H1 (cell line): Measurements from ENCODE around the gene NHSL2. TPM values are rescaled to one million over a fixed set of nuclear protein-coding genes. Genes with fewer than 3 reads are reported as not detected.

Experiments
- CTCF ChIA-PET: fragments of 300-600 bp; sonication (Branson Sonifier 250); formaldehyde crosslinking; loops from one replicate; lab custom pipeline; 2021; ENCODE audit not compliant: partially characterized antibody; lab: Charles Lee
- POLR2A ChIA-PET: fragments of 300-600 bp; sonication (Branson Sonifier 250); formaldehyde crosslinking; loops from one replicate; lab custom pipeline; 2021; ENCODE audit warnings: inconsistent platforms; ENCODE audit not compliant: partially characterized antibody; lab: Charles Lee
- DNase-seq, 2 experiments: peaks; one replicate each; pipeline versions ENCODE4 v3.0.0 to v3.0.0-alpha.2; 2010 to 2022; ENCODE audit warnings: low spot score in 2 of 2, low read depth in 1 of 2, mixed read lengths in 1 of 2
- FAIRE-seq: peaks from 2 replicates; lab custom pipeline; 2011; peaks lifted over from hg19 to GRCh38; lab: Jason Lieb, UNC
- H2AFZ ChIP-seq: 2 replicates; pipeline ENCODE4 v1.8.1; 2012; ENCODE audit warnings: low read length, inconsistent platforms
- H2AK5ac ChIP-seq: 2 replicates; pipeline ENCODE4 v1.6.1; 2013; ENCODE audit warnings: low read depth, low read length
- H2BK120ac ChIP-seq: replicated peaks from 2 replicates; pipeline ENCODE3; 2013; ENCODE audit warnings: low read depth, low read length, inconsistent platforms
- H2BK12ac ChIP-seq: 2 replicates; pipeline ENCODE4 v1.6.1; 2013; ENCODE audit warnings: low read depth, low read length
- H2BK15ac ChIP-seq: 2 replicates; pipeline ENCODE4 v1.6.1; 2013; ENCODE audit warnings: low read length
- H2BK20ac ChIP-seq: 2 replicates; pipeline ENCODE4 v1.6.1; 2013; ENCODE audit warnings: low read length
- H2BK5ac ChIP-seq: 2 replicates; pipeline ENCODE4 v1.6.1; 2013; ENCODE audit warnings: low read depth, low read length
- H3K14ac ChIP-seq: 2 replicates; pipeline ENCODE4 v1.6.1; 2013; ENCODE audit warnings: inconsistent platforms; ENCODE audit not compliant: insufficient read length
- H3K18ac ChIP-seq: 2 replicates; pipeline ENCODE4 v1.6.1; 2013; ENCODE audit warnings: low read length; ENCODE audit errors: extremely low read depth
- H3K23ac ChIP-seq: 2 replicates; pipeline ENCODE4 v1.6.1; 2013; ENCODE audit warnings: inconsistent platforms; ENCODE audit not compliant: insufficient read length
- H3K23me2 ChIP-seq: 2 replicates; pipeline ENCODE4 v1.6.1; 2013; ENCODE audit warnings: low read depth, low read length
- H3K27ac ChIP-seq: 2 replicates; pipeline ENCODE4 v1.6.1; 2011; ENCODE audit warnings: low read depth, low read length, inconsistent platforms
- H3K27me3 ChIP-seq, 4 experiments: replicated peaks in 1 of 4; 1 replicate in 1 of 4; 2 replicates in 3 of 4; pipeline versions ENCODE4 v1.6.1 to v1.8.1; 2011 to 2013; ENCODE audit warnings: low read length in 3 of 4, mild to moderate bottlenecking in 3 of 4, inconsistent platforms in 2 of 4, mixed read lengths in 2 of 4, moderate library complexity in 1 of 4; ENCODE audit not compliant: control insufficient read depth in 3 of 4, insufficient read depth in 3 of 4; ENCODE audit errors: extremely low read depth in 1 of 4
- H3K36me3 ChIP-seq, 4 experiments: 2 replicates each; pipeline versions ENCODE4 v1.6.1 to v1.8.1; 2011 to 2013; ENCODE audit warnings: mild to moderate bottlenecking in 4 of 4, low read length in 3 of 4, moderate library complexity in 2 of 4, control low read depth in 1 of 4, inconsistent platforms in 1 of 4; ENCODE audit not compliant: insufficient read depth in 4 of 4, control insufficient read depth in 2 of 4
- H3K4ac ChIP-seq: replicated peaks from 2 replicates; pipeline ENCODE3; 2013; ENCODE audit warnings: low read length, low read depth, mixed read lengths, inconsistent platforms; ENCODE audit not compliant: insufficient read length
- H3K4me1 ChIP-seq, 4 experiments: replicated peaks in 1 of 4; 1 replicate in 1 of 4; 2 replicates in 3 of 4; pipeline versions ENCODE4 v1.6.1 to v1.8.1; 2011 to 2013; ENCODE audit warnings: low read length in 3 of 4, inconsistent platforms in 2 of 4, mixed read lengths in 1 of 4; ENCODE audit not compliant: insufficient read depth in 4 of 4, control insufficient read depth in 3 of 4
- H3K4me2 ChIP-seq, 2 experiments: 2 replicates each; pipeline versions ENCODE4 v1.6.1 to v1.8.1; 2011 to 2013; ENCODE audit warnings: low read depth in 2 of 2, low read length in 2 of 2, control low read depth in 1 of 2, inconsistent platforms in 1 of 2, mild to moderate bottlenecking in 1 of 2; ENCODE audit not compliant: insufficient read depth in 1 of 2
- H3K4me3 ChIP-seq, 4 experiments: fragments of 200-600, 300-600 bp in 1 of 4; sonication (generic), shearing (Covaris generic), sonication (Bioruptor Twin) in 1 of 4; 2 replicates each; pipeline versions ENCODE4 v1.5.1 to v1.8.1; 2011 to 2016; ENCODE audit warnings: low read length in 4 of 4, low read depth in 3 of 4, control low read depth in 2 of 4, inconsistent platforms in 2 of 4, mild to moderate bottlenecking in 2 of 4, mixed read lengths in 1 of 4, moderate library complexity in 1 of 4; ENCODE audit not compliant: insufficient read depth in 2 of 4; ENCODE audit errors: extremely low read depth in 1 of 4
- H3K56ac ChIP-seq: replicated peaks from 2 replicates; pipeline ENCODE3; 2013; ENCODE audit warnings: low read depth, mild to moderate bottlenecking, mixed read lengths, low read length, inconsistent platforms; ENCODE audit not compliant: insufficient read length
- H3K79me1 ChIP-seq: 2 replicates; pipeline ENCODE4 v1.6.1; 2013; ENCODE audit warnings: low read depth, low read length, control low read depth
- H3K79me2 ChIP-seq, 2 experiments: 2 replicates each; pipeline versions ENCODE4 v1.6.1 to v1.8.1; 2012 to 2013; ENCODE audit warnings: low read length in 2 of 2, mild to moderate bottlenecking in 2 of 2, inconsistent platforms in 1 of 2; ENCODE audit not compliant: insufficient read depth in 2 of 2, control insufficient read depth in 1 of 2
- H3K9ac ChIP-seq, 4 experiments: replicated peaks in 1 of 4; 1 replicate in 1 of 4; 2 replicates in 3 of 4; pipeline versions ENCODE4 v1.6.1 to v1.8.1; 2011 to 2013; ENCODE audit warnings: low read depth in 3 of 4, low read length in 3 of 4, control low read depth in 2 of 4, mild to moderate bottlenecking in 2 of 4, moderate library complexity in 2 of 4, inconsistent platforms in 1 of 4; ENCODE audit errors: extremely low read depth in 1 of 4
- H3K9me3 ChIP-seq, 2 experiments: 2 replicates each; pipeline versions ENCODE4 v1.6.1 to v1.8.1; 2012 to 2013; ENCODE audit warnings: mild to moderate bottlenecking in 2 of 2, moderate library complexity in 2 of 2, control low read depth in 1 of 2, inconsistent platforms in 1 of 2, low read depth in 1 of 2, low read length in 1 of 2, mixed read lengths in 1 of 2; ENCODE audit not compliant: insufficient read depth in 2 of 2
- H4K20me1 ChIP-seq, 2 experiments: replicated peaks in 1 of 2; 2 replicates each; pipeline versions ENCODE3 to v1.8.1; 2011 to 2013; ENCODE audit warnings: inconsistent platforms in 2 of 2, low read length in 2 of 2, mild to moderate bottlenecking in 1 of 2; ENCODE audit not compliant: insufficient read depth in 2 of 2, control insufficient read depth in 1 of 2
- H4K5ac ChIP-seq: 2 replicates; pipeline ENCODE4 v1.6.1; 2013; ENCODE audit warnings: low read length, low read depth, mixed read lengths, inconsistent platforms; ENCODE audit not compliant: insufficient read length
- H4K8ac ChIP-seq: 2 replicates; pipeline ENCODE4 v1.8.0; 2013; ENCODE audit warnings: mild to moderate bottlenecking, moderate library complexity, low read length, inconsistent platforms; ENCODE audit not compliant: insufficient read depth; ENCODE audit errors: extremely low read depth
- H4K91ac ChIP-seq: replicated peaks from 2 replicates; pipeline ENCODE3; 2013; ENCODE audit warnings: low read length, mixed read lengths, inconsistent platforms; ENCODE audit not compliant: insufficient read length
- BACH1 ChIP-seq: IDR thresholded peaks from 2 replicates; pipeline ENCODE4 v1.6.1; 2012; ENCODE audit warnings: low read length, improper control_type of control experiment
- CEBPB ChIP-seq: IDR thresholded peaks from 2 replicates; pipeline ENCODE4 v1.6.1; 2012; ENCODE audit warnings: low read depth, low read length
- EGR1 ChIP-seq: IDR thresholded peaks from 2 replicates; pipeline ENCODE4 v1.6.1; 2011; ENCODE audit warnings: low read depth, low read length, borderline replicate concordance
- HDAC6 ChIP-seq: IDR thresholded peaks from one replicate; pipeline ENCODE4 v1.7.1; 2012; ENCODE audit warnings: low read depth, mild to moderate bottlenecking, inconsistent platforms, low read length, moderate library complexity
- JUND ChIP-seq: IDR thresholded peaks from 2 replicates; pipeline ENCODE4 v1.6.1; 2011; ENCODE audit warnings: mild to moderate bottlenecking, improper control_type of control experiment, low read length
- PHF8 ChIP-seq: fragments of 200-600 bp; sonication (generic); conservative IDR thresholded peaks from 2 replicates; pipeline ENCODE4 v1.7.1; 2012; ENCODE audit warnings: low read depth, mild to moderate bottlenecking, inconsistent platforms, low read length, moderate library complexity
- POLR2AphosphoS5 ChIP-seq: IDR thresholded peaks from 2 replicates; pipeline ENCODE4 v1.6.1; 2011; ENCODE audit warnings: low read depth, low read length
- POU5F1 ChIP-seq: IDR thresholded peaks from 2 replicates; pipeline ENCODE4 v1.6.1; 2011; ENCODE audit warnings: low read depth, mild to moderate bottlenecking, low read length, moderate library complexity
- RBBP5 ChIP-seq: IDR thresholded peaks from 2 replicates; pipeline ENCODE4 v1.7.1; 2012; ENCODE audit warnings: low read depth, mild to moderate bottlenecking, inconsistent platforms, low read length, moderate library complexity, borderline replicate concordance
- SP1 ChIP-seq: IDR thresholded peaks from 2 replicates; pipeline ENCODE4 v1.6.1; 2011; ENCODE audit warnings: low read depth, low read length
- SUZ12 ChIP-seq: fragments of 200-600 bp; sonication (generic); IDR thresholded peaks from 2 replicates; pipeline ENCODE4 v1.6.1; 2012; ENCODE audit warnings: mild to moderate bottlenecking, inconsistent platforms, low read length, moderate library complexity, mixed read lengths
- TBP ChIP-seq: IDR thresholded peaks from 2 replicates; pipeline ENCODE4 v1.6.1; 2011; ENCODE audit warnings: low read depth, low read length, improper control_type of control experiment
- YY1 ChIP-seq: IDR thresholded peaks from 2 replicates; pipeline ENCODE4 v1.6.1; 2011; ENCODE audit warnings: low read depth, mild to moderate bottlenecking, low read length
- ZNF274 ChIP-seq: IDR thresholded peaks from 2 replicates; pipeline ENCODE4 v1.7.0; 2012; ENCODE audit warnings: low read length, borderline replicate concordance; ENCODE audit errors: extremely low read depth
- WGBS, 2 experiments: shearing (Covaris generic) in 1 of 2; methylation state at CpG; one replicate each; pipeline versions ENCODE4 v1.1.6 to v1.1.7; 2013 to 2015; ENCODE audit warnings: low lambda C conversion rate in 2 of 2, mixed read lengths in 2 of 2, inconsistent platforms in 1 of 2, low coverage in 1 of 2, missing lambda C conversion rate in 1 of 2; ENCODE audit not compliant: insufficient replicate concordance in 2 of 2, insufficient coverage in 1 of 2, insufficient read length in 1 of 2; ENCODE audit errors: extremely low coverage in 1 of 2, missing lambda C conversion rate in 1 of 2; 5-methylcytosine and 5-hydroxymethylcytosine counted together
- polyA plus RNA-seq, 7 experiments: library from polyadenylated mRNA; depleted of rRNA in 3 of 7; stranded (reverse) in 5 of 7; unstranded in 2 of 7; fragments of >200 nt in 5 of 7; fragments of 200-250 nt in 2 of 7; gene quantifications; 1 replicate in 5 of 7; 2 replicates in 1 of 7; 4 replicates in 1 of 7; pipeline versions ENCODE4 v1.2.1 to v1.2.3, GENCODE V29; 2011 to 2013; ENCODE audit warnings: missing spikeins in 2 of 7, mixed read lengths in 2 of 7
- total RNA-seq: library from RNA; stranded (reverse); fragmentation: NEBNext Ultra II Directional; extraction: Animal tissue kit (Norgen Biotek cat#: 25700); gene quantifications from 2 replicates; pipeline ENCODE4 v1.2.1, GENCODE V29; 2021
- TF ChIP-seq, protein P1 (sequence below): IDR thresholded peaks from 2 replicates; pipeline ENCODE4 v1.6.1; 2012; ENCODE audit warnings: low read length, inconsistent platforms

Gene NHSL2
- total and polyA plus RNA-seq, 2 of the 8 experiments (the other 6 are each of a cell fraction or from before 2014, with no cell fraction given): 3.7 to 7.2 TPM

DNA sequence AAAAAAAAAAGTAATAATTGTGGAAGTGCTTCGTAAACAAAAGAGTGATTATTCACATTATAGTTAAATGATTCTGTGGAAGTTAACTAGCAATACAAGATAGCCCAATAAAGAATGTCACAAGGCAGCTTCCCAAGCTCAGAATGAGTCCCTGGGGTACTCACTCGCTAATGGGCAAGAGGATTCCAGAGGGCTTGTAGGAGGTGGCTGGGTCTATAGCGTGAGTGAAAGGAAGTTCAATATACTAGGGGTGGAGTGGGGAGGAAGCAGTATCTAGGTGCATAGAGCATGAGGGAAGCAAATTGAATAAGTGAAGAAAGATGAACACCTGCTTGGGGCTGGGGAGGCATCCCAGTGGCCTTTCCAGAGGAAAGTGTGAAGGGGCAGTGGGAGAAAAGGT lies 178.6 kb downstream of the NHSL2 start:
- Histone ChIP-seq H3K79me1 (no peaks in the 10 kb centered on the region), H3K9me3 (no peaks in the 10 kb centered on the region), H3K79me2 (no peaks in the 10 kb centered on the region), H4K20me1 (no peaks in the 10 kb centered on the region), H2BK20ac (no peak overlapping the region), H3K18ac (no peak overlapping the region), H2AFZ (no peak overlapping the region), H3K27ac (no peak overlapping the region), H4K5ac (no peak overlapping the region), H2BK120ac (no peak overlapping the region), H3K9ac (no peak overlapping the region), H2BK15ac (no peak overlapping the region), H3K27me3 (no peaks in the 10 kb centered on the region), H2AK5ac (no peak overlapping the region), H3K23me2 (no peaks in the 10 kb centered on the region), H2BK12ac (no peak overlapping the region), H2BK5ac (no peak overlapping the region), H3K4me1 (no peaks in the 10 kb centered on the region), H3K56ac (no peak overlapping the region), H4K8ac (no peak overlapping the region), H3K4me3 (no peak overlapping the region), H4K91ac (no peak overlapping the region), H3K4ac (no peak overlapping the region), H3K14ac (no peak overlapping the region), H3K23ac (no peak overlapping the region), H3K4me2 (no peak overlapping the region), H3K36me3 (no peaks in the 10 kb centered on the region)
- 86% methylated on average over 2 of the region's 3 CpGs; no CpG with 5 or more reads in 1 of the 2 experiments for WGBS, 2 experiments
- FAIRE-seq (no peak), DNase-seq (no peak)
- CTCF ChIA-PET: interaction anchor here (0.9 kb wide), 2 partner anchors 37 to 40 kb away, joined by 3 read pairs; no protein-coding TSS in a partner anchor
- POLR2A ChIA-PET: no interaction called here
- TF ChIP-seq POLR2AphosphoS5: no peak
- no peak for TF ChIP-seq SP1
- TF ChIP-seq JUND: no peak
- no peak for TF ChIP-seq ZNF274
- TF ChIP-seq EGR1: no peak
- no peak for TF ChIP-seq SUZ12
- TF ChIP-seq BACH1: no peak
- TF ChIP-seq CEBPB: no peak
- TF ChIP-seq RBBP5: no peak
- TF ChIP-seq POU5F1: no peak
- TF ChIP-seq HDAC6: no peak
- TF ChIP-seq PHF8: no peak
- TF ChIP-seq, protein P1, sequence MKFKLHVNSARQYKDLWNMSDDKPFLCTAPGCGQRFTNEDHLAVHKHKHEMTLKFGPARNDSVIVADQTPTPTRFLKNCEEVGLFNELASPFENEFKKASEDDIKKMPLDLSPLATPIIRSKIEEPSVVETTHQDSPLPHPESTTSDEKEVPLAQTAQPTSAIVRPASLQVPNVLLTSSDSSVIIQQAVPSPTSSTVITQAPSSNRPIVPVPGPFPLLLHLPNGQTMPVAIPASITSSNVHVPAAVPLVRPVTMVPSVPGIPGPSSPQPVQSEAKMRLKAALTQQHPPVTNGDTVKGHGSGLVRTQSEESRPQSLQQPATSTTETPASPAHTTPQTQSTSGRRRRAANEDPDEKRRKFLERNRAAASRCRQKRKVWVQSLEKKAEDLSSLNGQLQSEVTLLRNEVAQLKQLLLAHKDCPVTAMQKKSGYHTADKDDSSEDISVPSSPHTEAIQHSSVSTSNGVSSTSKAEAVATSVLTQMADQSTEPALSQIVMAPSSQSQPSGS: no peak
- TF ChIP-seq YY1: no peak
- no peak for TF ChIP-seq TBP
